ENCODE measurements around the gene TMEM156.

GRCh38 chr4:38917481-38918025 lies 114.7 kb downstream of the TMEM156 start:
- TF ChIP-seq CTCF (optimal IDR thresholded peaks at IDR 0.05 in 1 of 3, IDR thresholded peaks at IDR 0.05 in 1 of 3, conservative IDR thresholded peaks at IDR 0.05 in 1 of 3; ENCODE audit: extremely low read depth in 1 of 3, insufficient read depth in 2 of 3, low read length in 3 of 3) (no peak), EZH2 (IDR thresholded peaks at IDR 0.05; ENCODE audit: low read length) (no peak)

Data from keratinocyte (primary cell).